Skin of body (tissue), 2 donors: ENCODE data around the gene ERV3-1. TPM values are rescaled to one million over a fixed set of nuclear protein-coding genes. Genes with fewer than 3 reads are reported as not detected.
"Not testable (repeated sequence)": the region's sequence is repeated elsewhere in the genome, so short reads cannot be mapped to it uniquely, and the experiment has no call there.

ENCODE experiments used
- DNase-seq: peaks from one replicate; lab custom pipeline; 2025; lab: John Stamatoyannopoulos, UW
- total RNA-seq: library from RNA; depleted of rRNA; stranded (reverse); fragments of >200 nt; gene quantifications from one replicate; pipeline ENCODE4 v1.2.3, GENCODE V29; 2014

Gene ERV3-1
- total RNA-seq, 1 donor from 2014 or later: 75.1 TPM

DNA sequence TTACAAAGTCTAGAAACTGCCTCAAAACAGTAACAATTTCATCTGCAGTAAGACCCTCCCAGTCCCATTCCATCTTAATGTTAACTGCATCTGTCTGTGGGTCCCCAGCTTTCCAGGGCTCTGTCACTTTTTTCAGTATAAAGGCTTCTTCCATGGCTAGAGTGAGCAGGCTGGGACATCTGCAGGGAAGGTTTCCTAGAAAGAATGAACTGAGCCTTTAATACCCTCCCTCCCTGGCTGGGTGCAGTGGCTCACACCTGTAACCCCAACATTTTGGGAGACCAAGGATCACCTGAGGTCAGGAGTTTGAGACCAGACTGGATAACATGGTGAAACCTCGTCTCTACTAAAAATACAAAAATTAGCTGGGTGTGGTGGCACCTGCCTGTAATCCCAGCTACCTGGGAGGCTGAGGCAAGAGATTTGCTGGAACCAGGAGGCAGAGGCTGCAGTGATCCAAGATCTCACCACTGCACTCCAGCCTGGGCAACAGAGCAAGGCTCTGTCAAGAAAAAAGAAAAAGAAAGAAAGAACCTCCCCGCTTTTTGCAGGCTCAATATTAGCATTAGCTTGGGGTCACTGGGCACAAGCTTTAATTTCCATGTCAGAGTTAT is 3.4 kb downstream of the ERV3-1 start:
- no peak for DNase-seq

DNA sequence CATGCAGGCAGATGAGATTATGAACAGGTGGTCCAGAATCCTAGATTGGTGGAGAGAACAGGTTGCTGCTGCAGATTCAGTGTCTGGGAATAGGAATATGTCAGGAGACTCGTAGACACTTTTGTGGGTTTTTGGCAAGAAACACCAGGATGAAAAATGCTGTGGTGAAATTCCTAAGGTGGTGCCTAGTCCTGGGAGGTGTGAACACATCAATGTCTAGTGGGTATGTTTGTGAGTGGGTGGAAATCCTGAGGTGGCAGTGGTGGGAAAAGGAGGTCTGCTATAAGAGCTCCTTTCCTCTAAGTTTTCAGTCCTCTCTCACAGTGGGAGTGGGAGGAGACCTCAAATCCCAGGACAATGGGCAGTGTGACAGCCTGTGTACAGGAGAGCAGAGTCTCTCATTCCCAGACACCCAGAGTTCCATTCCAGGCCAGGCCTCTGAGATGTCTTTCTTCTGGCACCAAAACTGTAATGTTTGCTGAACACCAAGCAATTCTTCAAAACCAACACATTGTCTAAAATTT is 5.1 kb downstream of the ERV3-1 start:
- no peak for DNase-seq

- DNase-seq: no peak
Observed at GRCh38 chr7:64999165-65000004, 7.1 kb downstream of the ERV3-1 start.

- DNase-seq: no peak
Observed at GRCh38 chr7:64998865-64999164, 7.7 kb downstream of the ERV3-1 start.

DNA sequence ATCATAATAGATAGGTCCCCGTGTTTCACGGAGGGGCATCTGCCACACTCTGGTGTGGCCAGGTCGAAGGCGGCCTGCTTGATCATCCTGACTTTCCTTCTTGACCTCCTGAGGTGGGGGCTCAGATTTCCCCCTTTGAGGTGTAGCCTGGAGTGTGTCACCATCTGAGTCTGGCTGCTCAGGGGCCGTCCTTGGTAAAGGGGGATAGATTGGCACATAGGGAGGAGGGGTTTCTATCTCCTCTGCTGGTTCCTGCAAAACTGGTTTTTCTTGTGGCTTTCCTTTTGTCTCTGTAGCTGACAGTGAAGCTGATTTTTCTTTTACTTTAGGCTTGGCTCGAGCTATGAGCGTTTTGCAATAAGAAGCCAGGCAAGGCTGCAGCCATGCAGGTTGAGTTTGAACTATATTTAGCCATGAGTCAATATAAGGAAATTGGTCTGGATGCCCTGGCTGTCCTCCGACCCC is 8.5 kb downstream of the ERV3-1 start:
- no peak for DNase-seq

DNA sequence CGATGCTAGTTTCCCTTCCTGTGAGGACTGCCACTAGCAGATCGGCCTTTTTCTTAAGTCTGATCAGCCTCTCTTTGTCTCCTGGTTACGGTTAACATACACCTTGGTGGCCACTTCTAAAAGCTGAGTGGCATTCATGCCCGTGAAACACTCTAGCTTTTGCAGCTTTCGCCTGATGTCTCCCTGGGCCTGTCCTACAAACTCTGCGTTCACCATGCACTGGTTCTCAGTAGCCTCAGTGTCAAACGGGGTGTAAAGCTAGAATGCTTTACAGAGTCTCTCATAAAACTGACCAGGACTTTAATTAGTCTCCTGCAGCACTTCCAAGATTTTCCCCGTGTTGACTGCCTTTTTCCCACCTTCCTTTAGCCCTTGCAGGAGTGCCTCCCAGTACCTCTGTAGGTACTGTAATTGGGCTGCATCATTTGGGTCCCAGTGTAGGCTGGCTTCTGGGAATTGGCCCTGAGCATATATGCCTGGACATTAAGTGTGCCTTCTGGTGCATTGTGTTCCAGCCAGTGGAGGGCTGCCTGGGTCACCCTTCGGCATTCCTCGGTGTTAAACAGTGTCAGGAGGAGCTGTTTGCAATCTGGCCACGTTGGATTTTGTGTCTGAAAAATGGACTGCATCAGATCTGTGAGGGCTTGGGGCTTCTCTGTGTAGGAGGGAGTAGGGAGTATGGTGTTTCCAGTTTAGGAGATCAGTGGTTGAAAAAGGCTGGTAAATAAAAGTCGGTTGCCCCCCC is 9.2 kb downstream of the ERV3-1 start:
- DNase-seq: no peak

DNA sequence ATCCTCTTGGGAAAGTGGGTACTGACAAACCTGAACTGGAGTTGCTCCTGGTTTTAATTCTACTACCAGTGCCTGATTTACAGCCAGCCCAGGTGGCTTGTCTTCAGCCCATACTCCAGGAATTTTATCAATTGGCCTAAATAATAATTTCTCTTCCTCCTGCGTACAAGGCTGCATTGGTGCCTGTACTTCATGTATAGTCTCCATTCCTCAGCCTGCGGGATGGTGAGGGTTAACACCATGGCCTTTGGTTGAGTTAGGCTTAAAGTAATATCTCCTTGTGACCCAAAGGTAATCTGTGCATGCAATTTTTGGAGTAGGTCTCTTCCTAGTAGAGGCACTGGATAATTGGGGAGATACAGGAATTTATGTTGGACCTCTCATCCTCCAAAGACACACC is 10.2 kb downstream of the ERV3-1 start:
- no peak for DNase-seq

DNA sequence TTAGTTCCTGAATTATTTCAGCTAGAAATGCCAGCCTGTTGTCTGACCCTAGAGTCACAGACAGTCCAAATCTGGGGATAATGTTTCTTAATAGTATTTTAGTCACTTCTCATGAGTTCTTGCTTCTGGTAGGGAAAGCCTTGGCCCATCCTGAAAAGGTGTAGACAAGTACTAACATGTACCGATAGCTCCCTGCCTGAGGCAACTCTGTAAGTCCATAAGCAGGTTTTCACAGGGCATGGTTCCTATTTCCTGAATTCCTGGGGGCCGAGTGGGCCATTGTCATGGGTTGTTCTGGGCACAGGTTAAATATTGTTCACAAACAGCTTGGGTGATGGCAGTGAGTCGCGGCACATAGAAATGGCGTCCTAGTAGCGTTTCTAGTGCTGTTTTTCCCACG is 12.6 kb downstream of the ERV3-1 start:
- no peak for DNase-seq

DNA sequence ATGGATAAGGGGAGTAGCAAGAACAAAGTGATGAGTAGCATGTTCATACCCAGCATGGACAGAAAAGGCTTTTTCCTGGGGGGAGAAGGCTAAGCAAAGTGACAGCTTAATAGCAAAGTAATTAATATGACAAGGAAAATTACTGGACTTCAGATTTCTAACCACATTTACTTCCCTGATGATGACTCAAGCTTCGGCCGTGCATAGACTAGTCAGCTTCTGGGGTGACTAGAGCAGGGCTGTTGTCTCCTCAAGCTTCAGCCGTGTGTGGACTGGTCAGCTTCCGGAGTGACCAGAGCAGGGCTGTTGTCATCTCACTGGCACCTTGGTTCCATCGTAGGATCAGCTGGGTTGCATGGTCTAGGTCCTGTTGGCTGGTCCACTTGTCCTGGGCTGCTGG is 13.5 kb downstream of the ERV3-1 start:
- no peak for DNase-seq

DNA sequence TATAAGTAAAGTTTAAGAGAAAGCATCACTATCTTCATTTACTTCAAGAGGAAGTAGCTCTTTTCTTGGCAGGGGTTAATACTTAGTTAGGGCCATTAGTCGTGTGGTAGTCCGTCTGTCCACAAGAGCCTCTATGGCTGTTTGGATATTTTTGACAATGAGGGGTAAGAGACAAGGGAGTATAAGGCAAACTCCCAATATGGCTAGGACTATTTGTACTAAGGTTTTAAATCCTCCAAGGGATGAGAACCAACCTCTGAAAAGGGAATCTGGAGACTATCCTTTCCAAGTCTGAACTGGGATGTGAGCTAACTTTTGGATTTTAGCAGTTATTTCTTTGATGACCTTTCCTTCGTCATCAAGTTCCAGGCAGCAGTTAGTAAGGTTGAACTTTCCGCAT is 15.6 kb downstream of the ERV3-1 start, which contains the start of gene ZNF117:
Gene ZNF117 (minus strand): TSS at position 101 of the 400 bp plus-strand sequence.
- DNase-seq: no peak

GRCh38 chr7:64990216-64990615 is 16.3 kb downstream of the ERV3-1 start:
- DNase-seq: no peak

DNA sequence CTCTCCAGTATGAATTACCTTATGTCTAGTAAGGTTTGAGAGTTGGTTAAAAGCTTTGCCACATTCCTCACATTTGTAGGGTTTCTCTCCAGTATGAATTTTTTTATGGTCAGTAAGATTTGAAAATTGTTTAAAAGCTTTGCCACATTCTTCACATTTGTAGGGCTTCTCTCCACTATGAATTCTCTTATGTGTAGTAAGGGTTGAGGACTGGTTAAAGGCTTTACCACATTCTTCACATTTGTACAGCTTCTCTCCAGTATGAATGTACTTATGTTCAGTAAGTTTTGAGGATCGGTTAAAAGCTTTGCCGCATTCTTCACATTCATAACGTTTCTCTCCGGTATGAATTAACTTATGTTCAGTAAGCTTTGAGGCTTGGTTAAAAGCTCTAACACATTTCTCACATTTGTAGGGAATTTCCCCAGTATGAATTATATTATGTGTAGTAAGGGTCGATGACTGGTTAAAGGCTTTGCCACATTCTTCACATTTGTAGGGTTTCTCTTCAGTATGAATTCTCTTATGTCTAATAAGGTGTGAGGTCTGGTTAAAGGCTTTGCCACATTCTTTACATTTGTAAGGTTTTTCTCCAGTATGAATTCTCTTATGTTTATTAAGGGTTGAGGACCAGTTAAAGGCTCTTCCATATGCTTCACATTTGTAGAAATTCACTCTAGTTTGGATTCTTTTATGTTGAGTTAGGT is 27.8 kb downstream of the ERV3-1 start:
- no peak for DNase-seq

- DNase-seq: no peak
Observed at GRCh38 chr7:64965594-64965993, 40.9 kb downstream of the ERV3-1 start.

GRCh38 chr7:64959072-64959747 is 47.3 kb downstream of the ERV3-1 start:
- no peak for DNase-seq

DNA sequence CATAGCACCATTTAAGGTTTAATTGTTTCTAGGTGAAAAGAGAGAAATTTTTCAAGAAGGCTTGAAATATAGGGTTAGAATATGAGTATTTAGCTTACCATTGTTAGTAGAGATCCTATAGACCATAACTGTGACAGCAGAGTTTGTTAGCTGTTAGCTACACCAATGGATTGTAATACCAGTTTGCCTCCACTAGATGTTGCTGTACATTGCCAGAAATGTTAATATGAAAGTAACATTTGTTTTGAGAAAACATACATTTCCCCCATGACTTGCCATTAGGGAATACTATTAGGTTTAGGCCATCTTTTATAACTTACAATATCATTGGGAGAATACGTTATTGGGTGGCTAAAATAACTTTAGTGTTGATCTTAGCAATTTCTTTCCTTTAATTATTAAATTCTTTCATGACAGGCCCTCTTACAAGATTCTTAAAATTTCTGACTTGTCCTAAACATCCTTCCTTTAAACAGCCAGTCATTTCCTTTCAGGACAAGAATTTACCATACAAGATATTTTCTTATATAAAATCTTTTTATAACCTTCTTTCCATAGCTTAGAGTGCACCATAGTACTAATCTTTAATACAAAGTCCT is 55.1 kb downstream of the ERV3-1 start:
- DNase-seq: peak; percentile 41

- not testable (repeated sequence) for DNase-seq
Observed at GRCh38 chr7:64950673-64951072, 55.8 kb downstream of the ERV3-1 start.

- DNase-seq: not testable (repeated sequence)
Observed at GRCh38 chr7:64948774-64949173, 57.7 kb downstream of the ERV3-1 start.

GRCh38 chr7:64947252-64948000 is 59.1 kb downstream of the ERV3-1 start:
- no peak for DNase-seq

DNA sequence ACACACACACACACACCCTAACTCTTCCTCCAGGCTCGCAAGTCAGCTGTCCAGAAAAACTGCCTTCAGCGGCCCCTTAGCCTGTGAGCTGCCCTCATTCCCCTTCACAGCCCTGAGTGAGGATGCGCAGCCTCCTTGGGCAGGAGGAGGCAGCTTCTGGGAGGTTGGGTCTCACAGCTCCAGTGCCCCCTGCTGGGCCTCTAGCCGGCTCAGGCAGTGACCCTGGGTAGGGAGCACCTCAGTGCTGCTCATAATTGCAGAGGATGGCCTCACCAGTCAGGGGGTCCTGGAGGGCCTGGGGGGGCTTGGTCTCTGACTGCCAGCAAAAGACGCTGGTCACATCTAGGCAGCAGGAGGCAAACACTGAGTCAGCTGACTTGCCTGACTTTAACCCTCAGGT is 59.7 kb downstream of the ERV3-1 start:
- no peak for DNase-seq
